H1 (cell line): ENCODE results near the gene KRT13. TPM values are rescaled to one million over a fixed set of nuclear protein-coding genes. Genes with fewer than 3 reads are reported as not detected.

Source experiments
- CTCF ChIA-PET: fragments of 300-600 bp; sonication (Branson Sonifier 250); formaldehyde crosslinking; loops from one replicate; lab custom pipeline; 2021; ENCODE audit not compliant: partially characterized antibody; lab: Charles Lee
- POLR2A ChIA-PET: fragments of 300-600 bp; sonication (Branson Sonifier 250); formaldehyde crosslinking; loops from one replicate; lab custom pipeline; 2021; ENCODE audit warnings: inconsistent platforms; ENCODE audit not compliant: partially characterized antibody; lab: Charles Lee
- DNase-seq, 2 experiments: peaks; one replicate each; pipeline versions ENCODE4 v3.0.0 to v3.0.0-alpha.2; 2010 to 2022; ENCODE audit warnings: low spot score in 2 of 2, low read depth in 1 of 2, mixed read lengths in 1 of 2
- FAIRE-seq: peaks from 2 replicates; lab custom pipeline; 2011; peaks lifted over from hg19 to GRCh38; lab: Jason Lieb, UNC
- H2AFZ ChIP-seq: 2 replicates; pipeline ENCODE4 v1.8.1; 2012; ENCODE audit warnings: low read length, inconsistent platforms
- H2AK5ac ChIP-seq: 2 replicates; pipeline ENCODE4 v1.6.1; 2013; ENCODE audit warnings: low read depth, low read length
- H2BK120ac ChIP-seq: replicated peaks from 2 replicates; pipeline ENCODE3; 2013; ENCODE audit warnings: low read depth, low read length, inconsistent platforms
- H2BK12ac ChIP-seq: 2 replicates; pipeline ENCODE4 v1.6.1; 2013; ENCODE audit warnings: low read depth, low read length
- H2BK15ac ChIP-seq: 2 replicates; pipeline ENCODE4 v1.6.1; 2013; ENCODE audit warnings: low read length
- H2BK20ac ChIP-seq: 2 replicates; pipeline ENCODE4 v1.6.1; 2013; ENCODE audit warnings: low read length
- H2BK5ac ChIP-seq: 2 replicates; pipeline ENCODE4 v1.6.1; 2013; ENCODE audit warnings: low read depth, low read length
- H3K14ac ChIP-seq: 2 replicates; pipeline ENCODE4 v1.6.1; 2013; ENCODE audit warnings: inconsistent platforms; ENCODE audit not compliant: insufficient read length
- H3K18ac ChIP-seq: 2 replicates; pipeline ENCODE4 v1.6.1; 2013; ENCODE audit warnings: low read length; ENCODE audit errors: extremely low read depth
- H3K23ac ChIP-seq: 2 replicates; pipeline ENCODE4 v1.6.1; 2013; ENCODE audit warnings: inconsistent platforms; ENCODE audit not compliant: insufficient read length
- H3K23me2 ChIP-seq: 2 replicates; pipeline ENCODE4 v1.6.1; 2013; ENCODE audit warnings: low read depth, low read length
- H3K27ac ChIP-seq: 2 replicates; pipeline ENCODE4 v1.6.1; 2011; ENCODE audit warnings: low read depth, low read length, inconsistent platforms
- H3K27me3 ChIP-seq, 4 experiments: replicated peaks in 1 of 4; 1 replicate in 1 of 4; 2 replicates in 3 of 4; pipeline versions ENCODE4 v1.6.1 to v1.8.1; 2011 to 2013; ENCODE audit warnings: low read length in 3 of 4, mild to moderate bottlenecking in 3 of 4, inconsistent platforms in 2 of 4, mixed read lengths in 2 of 4, moderate library complexity in 1 of 4; ENCODE audit not compliant: control insufficient read depth in 3 of 4, insufficient read depth in 3 of 4; ENCODE audit errors: extremely low read depth in 1 of 4
- H3K36me3 ChIP-seq, 4 experiments: 2 replicates each; pipeline versions ENCODE4 v1.6.1 to v1.8.1; 2011 to 2013; ENCODE audit warnings: mild to moderate bottlenecking in 4 of 4, low read length in 3 of 4, moderate library complexity in 2 of 4, control low read depth in 1 of 4, inconsistent platforms in 1 of 4; ENCODE audit not compliant: insufficient read depth in 4 of 4, control insufficient read depth in 2 of 4
- H3K4ac ChIP-seq: replicated peaks from 2 replicates; pipeline ENCODE3; 2013; ENCODE audit warnings: low read length, low read depth, mixed read lengths, inconsistent platforms; ENCODE audit not compliant: insufficient read length
- H3K4me1 ChIP-seq, 4 experiments: replicated peaks in 1 of 4; 1 replicate in 1 of 4; 2 replicates in 3 of 4; pipeline versions ENCODE4 v1.6.1 to v1.8.1; 2011 to 2013; ENCODE audit warnings: low read length in 3 of 4, inconsistent platforms in 2 of 4, mixed read lengths in 1 of 4; ENCODE audit not compliant: insufficient read depth in 4 of 4, control insufficient read depth in 3 of 4
- H3K4me2 ChIP-seq, 2 experiments: 2 replicates each; pipeline versions ENCODE4 v1.6.1 to v1.8.1; 2011 to 2013; ENCODE audit warnings: low read depth in 2 of 2, low read length in 2 of 2, control low read depth in 1 of 2, inconsistent platforms in 1 of 2, mild to moderate bottlenecking in 1 of 2; ENCODE audit not compliant: insufficient read depth in 1 of 2
- H3K4me3 ChIP-seq, 4 experiments: fragments of 200-600, 300-600 bp in 1 of 4; sonication (generic), shearing (Covaris generic), sonication (Bioruptor Twin) in 1 of 4; 2 replicates each; pipeline versions ENCODE4 v1.5.1 to v1.8.1; 2011 to 2016; ENCODE audit warnings: low read length in 4 of 4, low read depth in 3 of 4, control low read depth in 2 of 4, inconsistent platforms in 2 of 4, mild to moderate bottlenecking in 2 of 4, mixed read lengths in 1 of 4, moderate library complexity in 1 of 4; ENCODE audit not compliant: insufficient read depth in 2 of 4; ENCODE audit errors: extremely low read depth in 1 of 4
- H3K56ac ChIP-seq: replicated peaks from 2 replicates; pipeline ENCODE3; 2013; ENCODE audit warnings: low read depth, mild to moderate bottlenecking, mixed read lengths, low read length, inconsistent platforms; ENCODE audit not compliant: insufficient read length
- H3K79me1 ChIP-seq: 2 replicates; pipeline ENCODE4 v1.6.1; 2013; ENCODE audit warnings: low read depth, low read length, control low read depth
- H3K79me2 ChIP-seq, 2 experiments: 2 replicates each; pipeline versions ENCODE4 v1.6.1 to v1.8.1; 2012 to 2013; ENCODE audit warnings: low read length in 2 of 2, mild to moderate bottlenecking in 2 of 2, inconsistent platforms in 1 of 2; ENCODE audit not compliant: insufficient read depth in 2 of 2, control insufficient read depth in 1 of 2
- H3K9ac ChIP-seq, 4 experiments: replicated peaks in 1 of 4; 1 replicate in 1 of 4; 2 replicates in 3 of 4; pipeline versions ENCODE4 v1.6.1 to v1.8.1; 2011 to 2013; ENCODE audit warnings: low read depth in 3 of 4, low read length in 3 of 4, control low read depth in 2 of 4, mild to moderate bottlenecking in 2 of 4, moderate library complexity in 2 of 4, inconsistent platforms in 1 of 4; ENCODE audit errors: extremely low read depth in 1 of 4
- H3K9me3 ChIP-seq, 2 experiments: 2 replicates each; pipeline versions ENCODE4 v1.6.1 to v1.8.1; 2012 to 2013; ENCODE audit warnings: mild to moderate bottlenecking in 2 of 2, moderate library complexity in 2 of 2, control low read depth in 1 of 2, inconsistent platforms in 1 of 2, low read depth in 1 of 2, low read length in 1 of 2, mixed read lengths in 1 of 2; ENCODE audit not compliant: insufficient read depth in 2 of 2
- H4K20me1 ChIP-seq, 2 experiments: replicated peaks in 1 of 2; 2 replicates each; pipeline versions ENCODE3 to v1.8.1; 2011 to 2013; ENCODE audit warnings: inconsistent platforms in 2 of 2, low read length in 2 of 2, mild to moderate bottlenecking in 1 of 2; ENCODE audit not compliant: insufficient read depth in 2 of 2, control insufficient read depth in 1 of 2
- H4K5ac ChIP-seq: 2 replicates; pipeline ENCODE4 v1.6.1; 2013; ENCODE audit warnings: low read length, low read depth, mixed read lengths, inconsistent platforms; ENCODE audit not compliant: insufficient read length
- H4K8ac ChIP-seq: 2 replicates; pipeline ENCODE4 v1.8.0; 2013; ENCODE audit warnings: mild to moderate bottlenecking, moderate library complexity, low read length, inconsistent platforms; ENCODE audit not compliant: insufficient read depth; ENCODE audit errors: extremely low read depth
- H4K91ac ChIP-seq: replicated peaks from 2 replicates; pipeline ENCODE3; 2013; ENCODE audit warnings: low read length, mixed read lengths, inconsistent platforms; ENCODE audit not compliant: insufficient read length
- CBX8 ChIP-seq: fragments of 300-800, 300-1000 bp; sonication (generic); IDR thresholded peaks from 2 replicates; pipeline ENCODE4 v1.7.1; 2016; ENCODE audit warnings: low read depth, low read length, borderline replicate concordance
- CHD2 ChIP-seq: IDR thresholded peaks from 2 replicates; pipeline ENCODE4 v1.6.1; 2012; ENCODE audit warnings: low read length, improper control_type of control experiment
- CREB1 ChIP-seq: IDR thresholded peaks from 2 replicates; pipeline ENCODE4 v1.6.1; 2012; ENCODE audit warnings: inconsistent platforms
- HDAC6 ChIP-seq: IDR thresholded peaks from one replicate; pipeline ENCODE4 v1.7.1; 2012; ENCODE audit warnings: low read depth, mild to moderate bottlenecking, inconsistent platforms, low read length, moderate library complexity
- KDM1A ChIP-seq: fragments of 200-600, 300-600 bp; sonication (generic); IDR thresholded peaks from 2 replicates; pipeline ENCODE4 v1.7.1; 2016; ENCODE audit warnings: mild to moderate bottlenecking, low read length, borderline replicate concordance
- NANOG ChIP-seq: IDR thresholded peaks from 2 replicates; pipeline ENCODE4 v1.6.1; 2011; ENCODE audit warnings: low read length, low read depth, mild to moderate bottlenecking, inconsistent platforms; ENCODE audit not compliant: insufficient read depth, poor library complexity, severe bottlenecking
- PHF8 ChIP-seq: fragments of 200-600 bp; sonication (generic); conservative IDR thresholded peaks from 2 replicates; pipeline ENCODE4 v1.7.1; 2012; ENCODE audit warnings: low read depth, mild to moderate bottlenecking, inconsistent platforms, low read length, moderate library complexity
- POLR2A ChIP-seq, 2 experiments: IDR thresholded peaks; 1 replicate in 1 of 2; 2 replicates in 1 of 2; pipeline ENCODE4 v1.6.1; 2011; ENCODE audit warnings: low read depth in 2 of 2, low read length in 2 of 2, mild to moderate bottlenecking in 2 of 2; ENCODE audit errors: control extremely low read depth in 1 of 2
- POLR2AphosphoS5 ChIP-seq: IDR thresholded peaks from 2 replicates; pipeline ENCODE4 v1.6.1; 2011; ENCODE audit warnings: low read depth, low read length
- RBBP5 ChIP-seq: IDR thresholded peaks from 2 replicates; pipeline ENCODE4 v1.7.1; 2012; ENCODE audit warnings: low read depth, mild to moderate bottlenecking, inconsistent platforms, low read length, moderate library complexity, borderline replicate concordance
- RXRA ChIP-seq: IDR thresholded peaks from 2 replicates; pipeline ENCODE4 v1.6.1; 2011; ENCODE audit warnings: low read depth, mild to moderate bottlenecking, low read length, moderate library complexity; ENCODE audit not compliant: insufficient read depth
- SAP30 ChIP-seq: fragments of 300-600 bp; sonication (generic); IDR thresholded peaks from 2 replicates; pipeline ENCODE4 v1.7.1; 2012; ENCODE audit warnings: low read length, moderate library complexity, mild to moderate bottlenecking, inconsistent platforms; ENCODE audit not compliant: insufficient read depth, insufficient replicate concordance
- SIX5 ChIP-seq: IDR thresholded peaks from 2 replicates; pipeline ENCODE4 v1.6.1; 2011; ENCODE audit warnings: mild to moderate bottlenecking, low read depth, low read length
- SP4 ChIP-seq: IDR thresholded peaks from 2 replicates; pipeline ENCODE4 v1.6.1; 2012; ENCODE audit warnings: low read length, inconsistent platforms
- SRF ChIP-seq: IDR thresholded peaks from 2 replicates; pipeline ENCODE4 v1.6.1; 2011; ENCODE audit warnings: mild to moderate bottlenecking, low read depth, low read length, moderate library complexity
- TAF1 ChIP-seq: IDR thresholded peaks from 2 replicates; pipeline ENCODE4 v1.6.1; 2011; ENCODE audit warnings: mild to moderate bottlenecking, low read depth, low read length
- WGBS, 2 experiments: shearing (Covaris generic) in 1 of 2; methylation state at CpG; one replicate each; pipeline versions ENCODE4 v1.1.6 to v1.1.7; 2013 to 2015; ENCODE audit warnings: low lambda C conversion rate in 2 of 2, mixed read lengths in 2 of 2, inconsistent platforms in 1 of 2, low coverage in 1 of 2, missing lambda C conversion rate in 1 of 2; ENCODE audit not compliant: insufficient replicate concordance in 2 of 2, insufficient coverage in 1 of 2, insufficient read length in 1 of 2; ENCODE audit errors: extremely low coverage in 1 of 2, missing lambda C conversion rate in 1 of 2; 5-methylcytosine and 5-hydroxymethylcytosine counted together
- polyA plus RNA-seq, 7 experiments: library from polyadenylated mRNA; depleted of rRNA in 3 of 7; stranded (reverse) in 5 of 7; unstranded in 2 of 7; fragments of >200 nt in 5 of 7; fragments of 200-250 nt in 2 of 7; gene quantifications; 1 replicate in 5 of 7; 2 replicates in 1 of 7; 4 replicates in 1 of 7; pipeline versions ENCODE4 v1.2.1 to v1.2.3, GENCODE V29; 2011 to 2013; ENCODE audit warnings: missing spikeins in 2 of 7, mixed read lengths in 2 of 7
- total RNA-seq: library from RNA; stranded (reverse); fragmentation: NEBNext Ultra II Directional; extraction: Animal tissue kit (Norgen Biotek cat#: 25700); gene quantifications from 2 replicates; pipeline ENCODE4 v1.2.1, GENCODE V29; 2021

KRT13 gene
- total and polyA plus RNA-seq, 2 of the 8 experiments (the other 6 are each of a cell fraction or from before 2014, with no cell fraction given), result 0.09 TPM; not detected in 1

GRCh38 chr17:41467561-41467960, 37.9 kb downstream of the KRT13 start:
- Histone ChIP-seq H3K4me3 (no peak overlapping the region), H3K79me1 (no peaks in the 10 kb centered on the region), H2BK120ac (no peak overlapping the region), H3K23me2 (no peaks in the 10 kb centered on the region), H3K18ac (no peak overlapping the region), H2BK20ac (no peak overlapping the region), H3K56ac (no peak overlapping the region), H3K4me1 (no peaks in the 10 kb centered on the region), H2BK5ac (no peak overlapping the region), H3K23ac (no peak overlapping the region), H2BK15ac (no peak overlapping the region), H3K4me2 (no peak overlapping the region), H3K9ac (no peak overlapping the region), H3K27me3 (no peaks in the 10 kb centered on the region), H2AFZ (no peak overlapping the region), H3K36me3 (no peaks in the 10 kb centered on the region), H3K9me3 (no peaks in the 10 kb centered on the region; a peak in 1 of 4 replicates), H3K4ac (no peak overlapping the region), H4K91ac (no peak overlapping the region), H4K8ac (no peak overlapping the region), H2AK5ac (no peak overlapping the region), H2BK12ac (no peak overlapping the region), H3K79me2 (no peaks in the 10 kb centered on the region), H3K14ac (no peak overlapping the region), H4K20me1 (no peaks in the 10 kb centered on the region), H4K5ac (no peak overlapping the region), H3K27ac (no peak overlapping the region)
- CTCF ChIA-PET, result interaction anchor here (1.5 kb wide), 1 partner anchor 82 kb away, joined by 6 read pairs; no protein-coding TSS in a partner anchor
- DNase-seq (no peak), FAIRE-seq (no peak)
- 87% methylated on average over 4 of the region's 4 CpGs; no CpG with 5 or more reads in 1 of the 2 experiments for WGBS, 2 experiments
- POLR2A ChIA-PET, result no interaction called here
- no peak for TF ChIP-seq SRF
- no peak for TF ChIP-seq CREB1
- no peak for TF ChIP-seq POLR2A (IDR thresholded peaks at IDR 0.05; ENCODE audit: control extremely low read depth in 1 of 2, low read depth in 2 of 2, low read length in 2 of 2)
- TF ChIP-seq TAF1, result no peak
- TF ChIP-seq PHF8, result no peak
- no peak for TF ChIP-seq RXRA
- TF ChIP-seq HDAC6, result no peak
- TF ChIP-seq SIX5, result no peak
- TF ChIP-seq CBX8, result no peak
- no peak for TF ChIP-seq RBBP5
- TF ChIP-seq KDM1A, result no peak
- no peak for TF ChIP-seq NANOG
- TF ChIP-seq SAP30, result no peak
- no peak for TF ChIP-seq CHD2
- no peak for TF ChIP-seq POLR2AphosphoS5
- no peak for TF ChIP-seq SP4
